Measurements from ENCODE around the gene HAUS2.

The HAUS2 gene

DNA sequence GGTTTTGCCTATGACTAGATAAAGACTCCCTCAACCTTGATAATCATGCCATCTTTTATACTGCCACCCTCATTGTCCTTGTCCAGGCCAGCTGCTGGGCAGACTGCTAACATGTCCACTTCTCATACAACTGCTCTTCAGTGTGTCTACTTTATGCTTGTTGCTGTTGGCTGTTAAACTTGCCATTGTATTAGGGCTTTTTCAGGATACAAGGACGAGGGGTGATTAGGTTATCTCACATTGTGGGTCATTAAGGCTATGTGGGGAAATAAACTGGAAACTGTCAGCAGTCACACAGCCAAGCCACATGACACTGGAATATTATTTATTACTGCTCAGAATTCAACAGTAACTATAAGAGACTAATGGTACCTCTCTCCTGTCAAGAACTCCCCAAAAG is 62.9 kb downstream of the HAUS2 start:
- no peak for DNase-seq

DNA sequence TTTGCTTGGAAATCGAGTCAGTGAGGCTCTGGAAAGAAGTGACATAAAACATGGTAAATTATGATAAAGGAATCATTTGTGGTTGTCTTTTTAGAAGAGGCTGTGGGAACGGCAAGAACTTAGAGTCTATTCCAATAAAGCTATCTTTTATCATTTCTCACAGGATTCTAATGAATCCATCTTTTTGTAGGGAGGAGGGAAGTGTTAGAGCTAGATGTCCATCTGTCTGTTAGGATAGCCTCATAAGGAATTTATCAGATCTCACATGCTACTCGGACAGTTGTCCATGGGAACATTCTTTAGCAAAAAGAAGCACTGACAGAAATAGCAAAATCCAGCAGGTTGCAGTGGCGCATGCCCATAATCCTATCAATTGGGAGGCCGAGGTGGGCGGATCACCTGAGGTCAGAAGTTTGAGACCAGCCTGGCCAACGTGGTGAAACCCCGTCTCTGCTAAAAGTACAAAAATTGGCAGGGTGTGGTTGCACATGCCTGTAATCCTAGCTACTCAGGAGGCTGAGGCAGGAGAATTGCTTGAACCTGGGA is 63.8 kb downstream of the HAUS2 start:
- DNase-seq: no peak

DNA sequence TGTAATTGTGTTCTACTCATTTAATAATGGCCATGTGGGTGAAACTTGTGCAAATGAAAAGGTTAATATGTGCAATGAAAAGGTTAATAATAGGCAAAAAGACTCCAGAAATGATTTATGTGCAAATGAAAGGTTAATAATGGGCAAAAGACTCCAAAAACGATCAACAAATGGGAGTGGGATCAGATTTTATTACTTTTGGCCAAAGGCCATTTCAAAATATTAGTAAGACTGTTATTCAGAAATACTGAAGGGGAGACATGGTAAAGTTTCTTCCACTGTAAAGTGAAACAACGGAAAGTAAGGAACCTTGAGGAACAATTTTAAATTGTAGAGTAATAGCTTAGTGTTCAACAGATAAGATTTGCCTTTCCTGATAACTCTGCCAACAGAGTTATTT is 67.5 kb downstream of the HAUS2 start:
- DNase-seq: no peak
